ENCODE measurements around the gene SPRYD4. TPM values are rescaled to one million over a fixed set of nuclear protein-coding genes. Genes with fewer than 3 reads are reported as not detected.

The SPRYD4 gene
- total and polyA plus RNA-seq, 10 of the 15 experiments (the other 5 are each of a cell fraction or from before 2014, with no cell fraction given): 4.1 to 6.0 (median 5.1) TPM

- TF ChIP-seq SUPT20H (IDR thresholded peaks at IDR 0.05; ENCODE audit: borderline replicate concordance, control insufficient read depth, low read depth, low read length) (no peak), PAX8 (IDR thresholded peaks at IDR 0.05) (peak; percentile 65; the same call in 1 of the 2 replicates), NR2F1 (conservative IDR thresholded peaks at IDR 0.05) (no peak), POLR2AphosphoS5 (IDR thresholded peaks at IDR 0.05; ENCODE audit: low read length) (peak; percentile 96), CUX1 (IDR thresholded peaks at IDR 0.05; ENCODE audit: insufficient replicate concordance, low read depth, low read length) (no peak), RELB (IDR thresholded peaks at IDR 0.05; ENCODE audit: low read depth) (peak; percentile 95), RAD21 (IDR thresholded peaks at IDR 0.05; ENCODE audit: insufficient read depth, low read depth, low read length) (no peak), ZNF622 (IDR thresholded peaks at IDR 0.05) (no peak), BHLHE40 (IDR thresholded peaks at IDR 0.05; ENCODE audit: borderline replicate concordance in 1 of 2, low read depth in 2 of 2, low read length in 1 of 2) (peak; percentile 87 to 93), MLLT1 (IDR thresholded peaks at IDR 0.05) (0 out of 2 replicates have a peak, but pooled peaks have one; percentile 16), HCFC1 (IDR thresholded peaks at IDR 0.05; ENCODE audit: low read length) (peak; percentile 78), CEBPB (IDR thresholded peaks at IDR 0.05; ENCODE audit: borderline replicate concordance in 1 of 2, low read depth in 2 of 2, low read length in 2 of 2) (no peak), ZZZ3 (IDR thresholded peaks at IDR 0.05; ENCODE audit: control insufficient read depth, insufficient read length, low read depth) (no peak), YY1 (IDR thresholded peaks at IDR 0.05; ENCODE audit: low read depth, low read length) (peak; percentile 98), REST (IDR thresholded peaks at IDR 0.05; ENCODE audit: low read depth, low read length) (no peak; the same call in 1 of the 2 replicates), ZNF24 (IDR thresholded peaks at IDR 0.05) (0 out of 2 replicates have a peak, but pooled peaks have one; percentile 15), EGR1 (IDR thresholded peaks at IDR 0.05; ENCODE audit: borderline replicate concordance in 1 of 2, low read depth in 2 of 2, low read length in 2 of 2) (peak; percentile 54 to 97)
These were observed at the start of gene SPRYD4 (continued) for GRCh38 chr12:56468216-56469006.
